H1 (cell line): ENCODE measurements around the gene KCNH1. TPM values are rescaled to one million over a fixed set of nuclear protein-coding genes. Genes with fewer than 3 reads are reported as not detected.

Experiments
- CTCF ChIA-PET: fragments of 300-600 bp; sonication (Branson Sonifier 250); formaldehyde crosslinking; loops from one replicate; lab custom pipeline; 2021; ENCODE audit not compliant: partially characterized antibody; lab: Charles Lee
- POLR2A ChIA-PET: fragments of 300-600 bp; sonication (Branson Sonifier 250); formaldehyde crosslinking; loops from one replicate; lab custom pipeline; 2021; ENCODE audit warnings: inconsistent platforms; ENCODE audit not compliant: partially characterized antibody; lab: Charles Lee
- DNase-seq, 2 experiments: peaks; one replicate each; pipeline versions ENCODE4 v3.0.0 to v3.0.0-alpha.2; 2010 to 2022; ENCODE audit warnings: low spot score in 2 of 2, low read depth in 1 of 2, mixed read lengths in 1 of 2
- FAIRE-seq: peaks from 2 replicates; lab custom pipeline; 2011; peaks lifted over from hg19 to GRCh38; lab: Jason Lieb, UNC
- H2AFZ ChIP-seq: 2 replicates; pipeline ENCODE4 v1.8.1; 2012; ENCODE audit warnings: low read length, inconsistent platforms
- H2AK5ac ChIP-seq: 2 replicates; pipeline ENCODE4 v1.6.1; 2013; ENCODE audit warnings: low read depth, low read length
- H2BK120ac ChIP-seq: replicated peaks from 2 replicates; pipeline ENCODE3; 2013; ENCODE audit warnings: low read depth, low read length, inconsistent platforms
- H2BK12ac ChIP-seq: 2 replicates; pipeline ENCODE4 v1.6.1; 2013; ENCODE audit warnings: low read depth, low read length
- H2BK15ac ChIP-seq: 2 replicates; pipeline ENCODE4 v1.6.1; 2013; ENCODE audit warnings: low read length
- H2BK20ac ChIP-seq: 2 replicates; pipeline ENCODE4 v1.6.1; 2013; ENCODE audit warnings: low read length
- H2BK5ac ChIP-seq: 2 replicates; pipeline ENCODE4 v1.6.1; 2013; ENCODE audit warnings: low read depth, low read length
- H3K14ac ChIP-seq: 2 replicates; pipeline ENCODE4 v1.6.1; 2013; ENCODE audit warnings: inconsistent platforms; ENCODE audit not compliant: insufficient read length
- H3K18ac ChIP-seq: 2 replicates; pipeline ENCODE4 v1.6.1; 2013; ENCODE audit warnings: low read length; ENCODE audit errors: extremely low read depth
- H3K23ac ChIP-seq: 2 replicates; pipeline ENCODE4 v1.6.1; 2013; ENCODE audit warnings: inconsistent platforms; ENCODE audit not compliant: insufficient read length
- H3K23me2 ChIP-seq: 2 replicates; pipeline ENCODE4 v1.6.1; 2013; ENCODE audit warnings: low read depth, low read length
- H3K27ac ChIP-seq: 2 replicates; pipeline ENCODE4 v1.6.1; 2011; ENCODE audit warnings: low read depth, low read length, inconsistent platforms
- H3K27me3 ChIP-seq, 4 experiments: replicated peaks in 1 of 4; 1 replicate in 1 of 4; 2 replicates in 3 of 4; pipeline versions ENCODE4 v1.6.1 to v1.8.1; 2011 to 2013; ENCODE audit warnings: low read length in 3 of 4, mild to moderate bottlenecking in 3 of 4, inconsistent platforms in 2 of 4, mixed read lengths in 2 of 4, moderate library complexity in 1 of 4; ENCODE audit not compliant: control insufficient read depth in 3 of 4, insufficient read depth in 3 of 4; ENCODE audit errors: extremely low read depth in 1 of 4
- H3K36me3 ChIP-seq, 4 experiments: 2 replicates each; pipeline versions ENCODE4 v1.6.1 to v1.8.1; 2011 to 2013; ENCODE audit warnings: mild to moderate bottlenecking in 4 of 4, low read length in 3 of 4, moderate library complexity in 2 of 4, control low read depth in 1 of 4, inconsistent platforms in 1 of 4; ENCODE audit not compliant: insufficient read depth in 4 of 4, control insufficient read depth in 2 of 4
- H3K4ac ChIP-seq: replicated peaks from 2 replicates; pipeline ENCODE3; 2013; ENCODE audit warnings: low read length, low read depth, mixed read lengths, inconsistent platforms; ENCODE audit not compliant: insufficient read length
- H3K4me1 ChIP-seq, 4 experiments: replicated peaks in 1 of 4; 1 replicate in 1 of 4; 2 replicates in 3 of 4; pipeline versions ENCODE4 v1.6.1 to v1.8.1; 2011 to 2013; ENCODE audit warnings: low read length in 3 of 4, inconsistent platforms in 2 of 4, mixed read lengths in 1 of 4; ENCODE audit not compliant: insufficient read depth in 4 of 4, control insufficient read depth in 3 of 4
- H3K4me2 ChIP-seq, 2 experiments: 2 replicates each; pipeline versions ENCODE4 v1.6.1 to v1.8.1; 2011 to 2013; ENCODE audit warnings: low read depth in 2 of 2, low read length in 2 of 2, control low read depth in 1 of 2, inconsistent platforms in 1 of 2, mild to moderate bottlenecking in 1 of 2; ENCODE audit not compliant: insufficient read depth in 1 of 2
- H3K4me3 ChIP-seq, 4 experiments: fragments of 200-600, 300-600 bp in 1 of 4; sonication (generic), shearing (Covaris generic), sonication (Bioruptor Twin) in 1 of 4; 2 replicates each; pipeline versions ENCODE4 v1.5.1 to v1.8.1; 2011 to 2016; ENCODE audit warnings: low read length in 4 of 4, low read depth in 3 of 4, control low read depth in 2 of 4, inconsistent platforms in 2 of 4, mild to moderate bottlenecking in 2 of 4, mixed read lengths in 1 of 4, moderate library complexity in 1 of 4; ENCODE audit not compliant: insufficient read depth in 2 of 4; ENCODE audit errors: extremely low read depth in 1 of 4
- H3K56ac ChIP-seq: replicated peaks from 2 replicates; pipeline ENCODE3; 2013; ENCODE audit warnings: low read depth, mild to moderate bottlenecking, mixed read lengths, low read length, inconsistent platforms; ENCODE audit not compliant: insufficient read length
- H3K79me1 ChIP-seq: 2 replicates; pipeline ENCODE4 v1.6.1; 2013; ENCODE audit warnings: low read depth, low read length, control low read depth
- H3K79me2 ChIP-seq, 2 experiments: 2 replicates each; pipeline versions ENCODE4 v1.6.1 to v1.8.1; 2012 to 2013; ENCODE audit warnings: low read length in 2 of 2, mild to moderate bottlenecking in 2 of 2, inconsistent platforms in 1 of 2; ENCODE audit not compliant: insufficient read depth in 2 of 2, control insufficient read depth in 1 of 2
- H3K9ac ChIP-seq, 4 experiments: replicated peaks in 1 of 4; 1 replicate in 1 of 4; 2 replicates in 3 of 4; pipeline versions ENCODE4 v1.6.1 to v1.8.1; 2011 to 2013; ENCODE audit warnings: low read depth in 3 of 4, low read length in 3 of 4, control low read depth in 2 of 4, mild to moderate bottlenecking in 2 of 4, moderate library complexity in 2 of 4, inconsistent platforms in 1 of 4; ENCODE audit errors: extremely low read depth in 1 of 4
- H3K9me3 ChIP-seq, 2 experiments: 2 replicates each; pipeline versions ENCODE4 v1.6.1 to v1.8.1; 2012 to 2013; ENCODE audit warnings: mild to moderate bottlenecking in 2 of 2, moderate library complexity in 2 of 2, control low read depth in 1 of 2, inconsistent platforms in 1 of 2, low read depth in 1 of 2, low read length in 1 of 2, mixed read lengths in 1 of 2; ENCODE audit not compliant: insufficient read depth in 2 of 2
- H4K20me1 ChIP-seq, 2 experiments: replicated peaks in 1 of 2; 2 replicates each; pipeline versions ENCODE3 to v1.8.1; 2011 to 2013; ENCODE audit warnings: inconsistent platforms in 2 of 2, low read length in 2 of 2, mild to moderate bottlenecking in 1 of 2; ENCODE audit not compliant: insufficient read depth in 2 of 2, control insufficient read depth in 1 of 2
- H4K5ac ChIP-seq: 2 replicates; pipeline ENCODE4 v1.6.1; 2013; ENCODE audit warnings: low read length, low read depth, mixed read lengths, inconsistent platforms; ENCODE audit not compliant: insufficient read length
- H4K8ac ChIP-seq: 2 replicates; pipeline ENCODE4 v1.8.0; 2013; ENCODE audit warnings: mild to moderate bottlenecking, moderate library complexity, low read length, inconsistent platforms; ENCODE audit not compliant: insufficient read depth; ENCODE audit errors: extremely low read depth
- H4K91ac ChIP-seq: replicated peaks from 2 replicates; pipeline ENCODE3; 2013; ENCODE audit warnings: low read length, mixed read lengths, inconsistent platforms; ENCODE audit not compliant: insufficient read length
- HDAC2 ChIP-seq, 2 experiments: fragments of 300-600 bp in 1 of 2; sonication (generic) in 1 of 2; IDR thresholded peaks; 2 replicates each; pipeline ENCODE4 v1.6.1; 2011 to 2012; ENCODE audit warnings: low read depth in 2 of 2, low read length in 2 of 2, mild to moderate bottlenecking in 2 of 2, moderate library complexity in 2 of 2, borderline replicate concordance in 1 of 2, inconsistent platforms in 1 of 2
- NANOG ChIP-seq: IDR thresholded peaks from 2 replicates; pipeline ENCODE4 v1.6.1; 2011; ENCODE audit warnings: low read length, low read depth, mild to moderate bottlenecking, inconsistent platforms; ENCODE audit not compliant: insufficient read depth, poor library complexity, severe bottlenecking
- RBBP5 ChIP-seq: IDR thresholded peaks from 2 replicates; pipeline ENCODE4 v1.7.1; 2012; ENCODE audit warnings: low read depth, mild to moderate bottlenecking, inconsistent platforms, low read length, moderate library complexity, borderline replicate concordance
- WGBS, 2 experiments: shearing (Covaris generic) in 1 of 2; methylation state at CpG; one replicate each; pipeline versions ENCODE4 v1.1.6 to v1.1.7; 2013 to 2015; ENCODE audit warnings: low lambda C conversion rate in 2 of 2, mixed read lengths in 2 of 2, inconsistent platforms in 1 of 2, low coverage in 1 of 2, missing lambda C conversion rate in 1 of 2; ENCODE audit not compliant: insufficient replicate concordance in 2 of 2, insufficient coverage in 1 of 2, insufficient read length in 1 of 2; ENCODE audit errors: extremely low coverage in 1 of 2, missing lambda C conversion rate in 1 of 2; 5-methylcytosine and 5-hydroxymethylcytosine counted together
- polyA plus RNA-seq, 7 experiments: library from polyadenylated mRNA; depleted of rRNA in 3 of 7; stranded (reverse) in 5 of 7; unstranded in 2 of 7; fragments of >200 nt in 5 of 7; fragments of 200-250 nt in 2 of 7; gene quantifications; 1 replicate in 5 of 7; 2 replicates in 1 of 7; 4 replicates in 1 of 7; pipeline versions ENCODE4 v1.2.1 to v1.2.3, GENCODE V29; 2011 to 2013; ENCODE audit warnings: missing spikeins in 2 of 7, mixed read lengths in 2 of 7
- total RNA-seq: library from RNA; stranded (reverse); fragmentation: NEBNext Ultra II Directional; extraction: Animal tissue kit (Norgen Biotek cat#: 25700); gene quantifications from 2 replicates; pipeline ENCODE4 v1.2.1, GENCODE V29; 2021

The KCNH1 gene
- total and polyA plus RNA-seq, 2 of the 8 experiments (the other 6 are each of a cell fraction or from before 2014, with no cell fraction given), result 0.27 to 0.34 TPM

GRCh38 chr1:211036381-211037060 is 97.4 kb downstream of the KCNH1 start:
- 94% methylated on average over 3 of the region's 3 CpGs; no CpG with 5 or more reads in 1 of the 2 experiments for WGBS, 2 experiments
- no peak overlapping the region for H2AFZ ChIP-seq
- DNase-seq (no peak), FAIRE-seq (no peak)
- peaks cover 0 to 5% of the 10 kb centered on the region in 2 experiments; a peak in 1 of 4 replicates for H3K9me3 ChIP-seq
- H3K27ac ChIP-seq, result no peak overlapping the region
- H3K4me2 ChIP-seq, result no peak overlapping the region
- H4K8ac ChIP-seq, result no peak overlapping the region
- H4K91ac ChIP-seq, result no peak overlapping the region
- H3K79me2 ChIP-seq, result no peaks in the 10 kb centered on the region
- H3K27me3 ChIP-seq, result no peaks in the 10 kb centered on the region
- H2AK5ac ChIP-seq, result no peak overlapping the region
- H2BK15ac ChIP-seq, result no peak overlapping the region
- H2BK5ac ChIP-seq, result no peak overlapping the region
- H3K23ac ChIP-seq, result no peak overlapping the region
- ChIA-PET CTCF (no interaction called here), POLR2A (no interaction called here)
- H2BK20ac ChIP-seq, result no peak overlapping the region
- no peaks in the 10 kb centered on the region for H4K20me1 ChIP-seq
- no peaks in the 10 kb centered on the region for H3K36me3 ChIP-seq
- H3K18ac ChIP-seq, result no peak overlapping the region
- no peak overlapping the region for H3K9ac ChIP-seq
- H2BK12ac ChIP-seq, result no peak overlapping the region
- no peaks in the 10 kb centered on the region for H3K79me1 ChIP-seq
- no peak overlapping the region for H4K5ac ChIP-seq
- H3K56ac ChIP-seq, result no peak overlapping the region
- H3K4me1 ChIP-seq, result no peaks in the 10 kb centered on the region
- H3K14ac ChIP-seq, result no peak overlapping the region
- H3K23me2 ChIP-seq, result no peaks in the 10 kb centered on the region
- no peak overlapping the region for H3K4ac ChIP-seq
- no peak overlapping the region for H2BK120ac ChIP-seq
- no peak overlapping the region for H3K4me3 ChIP-seq
- no peak for TF ChIP-seq HDAC2 (IDR thresholded peaks at IDR 0.05; ENCODE audit: borderline replicate concordance in 1 of 2, low read depth in 2 of 2, low read length in 2 of 2)
- TF ChIP-seq NANOG, result no peak
- TF ChIP-seq RBBP5, result no peak
